IMR-90 (cell line): ENCODE measurements around the gene NT5DC3.

Experiments used
- CEBPB ChIP-seq: IDR thresholded peaks from 2 replicates; pipeline ENCODE4 v1.6.1; 2012; ENCODE audit warnings: low read depth, low read length, improper control_type of control experiment
- CTCF ChIP-seq: conservative IDR thresholded peaks from 2 replicates; pipeline ENCODE4 v1.5.1; 2012; ENCODE audit warnings: mild to moderate bottlenecking, low read depth, low read length, improper control_type of control experiment
- POLR2A ChIP-seq: IDR thresholded peaks from 2 replicates; pipeline ENCODE4 v1.6.1; 2012; ENCODE audit warnings: mild to moderate bottlenecking, low read depth, low read length
- RAD21 ChIP-seq: IDR thresholded peaks from 2 replicates; pipeline ENCODE4 v1.6.1; 2012; ENCODE audit warnings: low read length, improper control_type of control experiment
- RCOR1 ChIP-seq: IDR thresholded peaks from 2 replicates; pipeline ENCODE4 v1.6.1; 2012; ENCODE audit warnings: mild to moderate bottlenecking, low read length, improper control_type of control experiment; ENCODE audit not compliant: insufficient replicate concordance
- SMC3 ChIP-seq: fragments of 150-350 bp; IDR thresholded peaks from 2 replicates; pipeline ENCODE4 v1.6.1; 2016; ENCODE audit warnings: low read depth, mild to moderate bottlenecking, antibody characterized with exemption, low read length, moderate library complexity

GRCh38 chr12:103879048-103879692 is 38.1 kb upstream of the NT5DC3 start:
- TF ChIP-seq CTCF (no peak), CEBPB (no peak), POLR2A (no peak), RAD21 (no peak), RCOR1 (no peak), SMC3 (no peak)
